HepG2 (cell line): ENCODE data around the gene TNN. TPM values are rescaled to one million over a fixed set of nuclear protein-coding genes. Genes with fewer than 3 reads are reported as not detected.

ENCODE experiments used
- ZNF318 ChIP-seq: sonication (generic); formaldehyde crosslinking; IDR thresholded peaks from 2 replicates; pipeline ENCODE4 v1.4.0; 2020; ENCODE audit warnings: mild to moderate bottlenecking, missing genetic modification reagents
- polyA plus RNA-seq, 8 experiments: library from polyadenylated mRNA; depleted of rRNA in 3 of 8; stranded (reverse) in 7 of 8; unstranded in 1 of 8; fragments of >200 nt; fragmentation: Illumina TruSeq in 4 of 8; extraction: Trizol in 4 of 8; gene quantifications; 2 replicates each; pipeline versions ENCODE4 v1.2.1 to v1.2.3, GENCODE V29; 2011 to 2016; ENCODE audit warnings: low read depth in 4 of 8, missing spikeins in 1 of 8, mixed read lengths in 1 of 8; ENCODE audit not compliant: insufficient read depth in 1 of 8
- total RNA-seq, 5 experiments: library from RNA; depleted of rRNA; stranded (reverse); fragments of >200 nt; fragmentation: Illumina TruSeq; extraction: Trizol; gene quantifications; 2 replicates each; pipeline ENCODE4 v1.2.3, GENCODE V29; 2016; ENCODE audit warnings: low read depth in 1 of 5
- TF ChIP-seq, protein P1 (sequence below): sonication (generic); formaldehyde crosslinking; conservative IDR thresholded peaks from 2 replicates; pipeline ENCODE4 v1.8.1; 2023; ENCODE audit warnings: missing genetic modification reagents

The TNN gene
- total and polyA plus RNA-seq, 2 of the 13 experiments (the other 11 are each of a cell fraction or from before 2014, with no cell fraction given): not detected

DNA sequence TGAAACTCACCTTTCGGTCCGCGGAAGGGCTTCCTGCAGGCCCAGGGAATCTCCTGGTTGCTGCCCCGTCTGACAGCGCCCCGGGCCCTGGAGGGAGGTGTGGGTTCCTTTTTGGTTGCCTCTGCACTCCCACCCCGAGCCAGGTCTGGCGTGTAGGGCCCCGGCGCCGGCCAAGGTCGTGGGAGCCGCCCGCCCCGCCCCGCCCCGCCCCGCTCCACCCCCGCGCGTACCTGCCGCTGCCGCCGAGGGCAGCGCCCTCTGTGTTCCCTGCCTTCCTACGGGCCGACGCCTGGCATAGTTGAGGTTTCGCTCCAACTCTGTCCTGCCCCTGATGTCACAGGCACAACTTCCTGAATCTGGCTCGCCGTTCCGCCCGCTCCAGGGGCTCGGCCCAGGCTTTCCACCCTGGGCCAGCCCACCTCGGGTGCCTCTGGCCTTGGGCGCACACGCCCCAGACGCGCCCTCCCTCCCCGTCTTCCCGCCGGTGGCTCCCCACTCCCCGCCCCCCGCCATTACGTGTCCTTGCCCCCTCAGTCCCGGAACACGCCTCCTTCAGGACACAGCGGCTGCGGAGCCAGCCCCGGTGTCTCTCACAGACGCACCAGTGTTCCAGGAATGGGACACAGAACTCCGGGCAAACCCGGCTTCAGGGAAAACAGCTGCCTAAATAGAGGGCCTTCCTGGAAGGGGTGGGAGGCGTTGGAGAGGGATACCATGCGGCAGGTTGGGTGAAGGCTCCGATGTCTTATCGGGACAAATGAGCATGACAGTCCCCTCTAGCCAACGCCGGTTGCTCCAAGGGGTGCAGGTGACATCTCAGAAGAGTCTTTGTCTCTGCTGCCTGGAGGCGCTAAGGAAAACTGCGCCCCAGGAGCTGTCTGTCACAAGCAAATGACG, 125.2 kb downstream of the TNN start, which contains the start of gene KIAA0040 (continued):
- TF ChIP-seq ZNF318 (CRISPR knock-in tag): no peak
- TF ChIP-seq, protein P1, sequence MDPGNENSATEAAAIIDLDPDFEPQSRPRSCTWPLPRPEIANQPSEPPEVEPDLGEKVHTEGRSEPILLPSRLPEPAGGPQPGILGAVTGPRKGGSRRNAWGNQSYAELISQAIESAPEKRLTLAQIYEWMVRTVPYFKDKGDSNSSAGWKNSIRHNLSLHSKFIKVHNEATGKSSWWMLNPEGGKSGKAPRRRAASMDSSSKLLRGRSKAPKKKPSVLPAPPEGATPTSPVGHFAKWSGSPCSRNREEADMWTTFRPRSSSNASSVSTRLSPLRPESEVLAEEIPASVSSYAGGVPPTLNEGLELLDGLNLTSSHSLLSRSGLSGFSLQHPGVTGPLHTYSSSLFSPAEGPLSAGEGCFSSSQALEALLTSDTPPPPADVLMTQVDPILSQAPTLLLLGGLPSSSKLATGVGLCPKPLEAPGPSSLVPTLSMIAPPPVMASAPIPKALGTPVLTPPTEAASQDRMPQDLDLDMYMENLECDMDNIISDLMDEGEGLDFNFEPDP: 0 out of 2 replicates have a peak, but pooled peaks have one; percentile 38
